HG02610 (cell line): ENCODE measurements around the gene CDC42BPG.

ENCODE experiments used
- ATAC-seq: cut with Tn5 transposase; IDR thresholded peaks from one replicate; pipeline ENCODE4 v1.9.1; 2021; ENCODE audit warnings: mild to moderate bottlenecking, moderate library complexity; ENCODE audit not compliant: unreplicated experiment

Gene CDC42BPG

DNA sequence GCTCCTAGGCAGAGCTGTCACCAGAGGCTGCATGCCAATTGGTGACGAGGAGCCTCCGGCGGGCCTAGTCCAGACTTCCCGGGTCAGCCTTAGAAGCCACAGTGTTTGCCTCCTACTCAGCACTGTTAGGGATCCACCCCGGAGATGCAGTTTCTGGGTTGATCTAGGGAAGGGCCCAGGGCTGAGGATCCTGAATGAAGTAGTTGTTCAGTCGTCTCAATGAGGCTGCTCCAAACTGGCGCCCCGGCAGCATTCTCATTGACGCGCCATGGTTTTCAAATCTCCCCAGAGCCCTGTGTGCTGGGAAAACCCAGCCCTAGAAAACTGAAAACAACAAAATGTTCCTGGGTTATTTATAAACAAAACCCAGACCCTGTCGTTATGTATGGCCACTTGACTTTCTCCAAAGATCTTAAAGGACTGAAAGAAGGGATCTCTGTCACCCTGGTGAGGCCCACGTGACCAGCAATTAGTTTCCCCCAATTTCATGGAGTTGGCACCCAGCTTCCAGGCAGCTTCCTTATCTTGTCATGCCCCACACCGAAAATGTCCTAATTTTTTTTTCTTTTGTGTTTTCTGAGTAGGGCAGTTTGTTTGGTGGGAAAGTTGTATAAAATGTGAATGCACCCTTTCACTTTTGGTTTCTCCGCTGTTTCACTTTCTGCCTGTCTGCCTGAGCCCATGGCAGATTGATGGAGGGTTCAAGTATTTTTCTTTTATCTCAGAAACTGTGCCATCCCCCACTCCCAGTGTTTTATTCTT is 36.0 kb upstream of the CDC42BPG start:
- ATAC-seq: no peak

DNA sequence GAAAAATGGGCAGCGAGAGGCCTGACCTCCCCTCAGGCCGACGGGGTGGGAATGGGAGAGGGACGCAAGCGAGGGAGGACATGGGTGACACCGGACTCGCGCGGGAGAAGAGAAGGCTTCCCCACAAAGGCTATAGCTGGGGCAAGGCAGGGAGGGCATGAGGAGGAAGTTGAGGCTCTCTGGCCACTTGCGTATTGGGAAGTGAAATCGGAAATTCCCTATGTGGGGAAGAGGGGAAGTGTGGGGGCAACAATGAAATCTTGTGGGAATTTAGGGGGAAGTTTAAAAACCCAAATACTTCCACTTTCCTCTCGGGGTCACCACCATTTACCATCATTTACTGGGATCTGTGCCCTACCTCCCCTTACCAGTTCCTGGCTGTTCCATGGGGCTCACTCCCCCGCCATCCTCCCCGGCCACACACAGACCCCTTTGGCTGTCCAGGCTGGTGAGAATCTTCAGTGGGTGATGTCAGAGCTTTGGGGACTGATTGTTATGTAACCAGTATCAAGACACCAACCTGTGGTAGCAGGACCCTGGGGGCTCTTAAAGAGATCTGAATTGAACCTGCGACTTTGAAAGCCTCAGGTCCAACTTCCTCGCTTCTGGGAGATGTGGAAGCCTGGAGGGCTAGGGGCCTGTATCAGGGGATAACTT is 34.9 kb upstream of the CDC42BPG start:
- no peak for ATAC-seq

DNA sequence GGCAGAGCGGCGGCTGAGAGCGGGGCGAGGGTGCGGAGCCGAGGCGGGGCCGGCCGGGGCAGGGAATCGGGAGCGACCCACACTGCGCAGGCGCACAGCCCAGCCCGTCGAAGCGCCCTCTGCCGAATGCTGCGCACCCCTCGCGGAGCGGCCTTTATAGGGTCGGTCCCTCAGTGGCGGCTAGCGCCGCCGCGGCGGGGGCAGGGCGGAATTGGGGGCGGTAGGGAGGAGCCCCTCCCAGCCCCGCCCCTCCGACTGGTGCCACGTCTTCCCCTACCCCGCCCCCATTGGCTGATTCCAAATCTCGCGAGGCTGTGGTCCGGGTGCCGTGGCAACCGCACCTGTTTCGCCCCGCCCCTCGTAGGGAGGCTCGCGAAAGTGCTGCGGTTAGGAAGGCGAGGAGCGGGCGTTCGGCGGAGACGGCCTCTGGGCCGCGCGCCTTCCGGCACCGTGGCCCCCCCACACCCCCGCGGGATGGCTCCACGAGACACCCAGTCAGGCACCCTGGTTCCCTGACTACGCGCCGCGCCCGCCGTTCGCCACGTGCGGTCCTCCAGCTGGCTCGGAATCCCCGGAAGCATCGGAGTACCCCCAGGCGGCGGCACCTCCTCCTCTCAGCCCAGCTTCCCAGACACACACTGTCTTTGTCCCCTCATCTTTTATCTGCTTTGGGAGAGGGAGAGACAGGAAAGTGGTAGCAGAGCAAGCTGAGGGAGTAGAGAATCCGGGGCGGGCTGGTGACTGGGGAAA is 34.2 kb upstream of the CDC42BPG start, which contains the start of gene EHD1:
EHD1 (minus strand) TSS at position 128 of the 750 bp plus-strand sequence. CDS start 157 bp downstream, outside the sequence.
- ATAC-seq: peak; percentile 62

DNA sequence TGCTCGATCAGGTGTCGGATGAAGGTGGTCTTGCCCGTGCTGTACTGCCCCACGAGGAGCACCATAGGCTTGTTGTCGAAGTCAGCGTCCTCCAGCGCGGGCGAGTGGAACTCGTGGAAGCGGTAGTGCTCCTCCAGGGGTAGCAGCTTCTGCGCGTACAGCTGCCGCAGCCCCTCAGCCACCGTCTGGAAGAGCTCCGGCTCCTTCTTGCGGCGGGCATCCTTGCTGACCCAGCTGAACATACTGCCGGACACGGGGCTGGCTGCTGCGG is 33.7 kb upstream of the CDC42BPG start:
- ATAC-seq: no peak

DNA sequence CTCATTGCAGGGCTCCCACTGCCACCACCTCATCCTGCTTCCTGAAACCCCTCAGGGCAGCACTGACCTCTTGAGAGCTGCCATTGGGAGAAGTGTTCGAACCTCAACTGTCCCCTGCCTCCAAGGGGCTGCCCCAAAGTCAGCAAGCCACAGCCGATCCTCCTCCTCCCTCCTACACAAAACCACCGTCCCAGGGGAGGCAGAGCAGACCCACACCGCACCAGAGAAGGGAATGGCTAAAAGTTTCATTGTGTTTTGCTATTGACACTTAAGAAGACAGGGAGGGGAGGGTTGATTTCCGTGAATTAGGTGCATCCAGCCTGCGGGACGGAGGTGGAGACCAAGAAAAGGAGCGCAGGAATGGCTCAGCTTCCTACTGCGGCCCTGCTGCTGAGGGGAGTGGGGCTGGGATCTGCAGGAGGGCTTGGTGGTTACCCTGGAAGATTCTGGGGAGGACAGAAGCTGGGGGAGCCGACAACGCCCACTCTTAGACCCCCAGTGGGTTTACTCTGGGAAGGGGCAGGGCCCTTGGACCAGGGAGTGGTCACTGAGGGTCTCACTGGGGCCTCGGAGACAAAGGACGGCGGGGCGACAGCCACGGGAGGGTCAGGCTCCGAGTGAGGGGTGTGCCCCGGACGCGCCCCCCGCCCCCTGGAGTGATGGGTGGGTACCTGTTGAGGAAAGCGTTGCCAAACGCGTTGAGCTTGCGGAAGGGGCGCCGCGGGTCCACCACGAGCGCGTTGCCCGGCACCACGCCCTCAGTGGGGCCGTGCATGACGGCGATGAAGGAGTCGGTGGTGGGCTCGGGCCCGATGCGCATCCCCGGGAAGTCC is 33.2 kb upstream of the CDC42BPG start:
- peak; percentile 4 for ATAC-seq

DNA sequence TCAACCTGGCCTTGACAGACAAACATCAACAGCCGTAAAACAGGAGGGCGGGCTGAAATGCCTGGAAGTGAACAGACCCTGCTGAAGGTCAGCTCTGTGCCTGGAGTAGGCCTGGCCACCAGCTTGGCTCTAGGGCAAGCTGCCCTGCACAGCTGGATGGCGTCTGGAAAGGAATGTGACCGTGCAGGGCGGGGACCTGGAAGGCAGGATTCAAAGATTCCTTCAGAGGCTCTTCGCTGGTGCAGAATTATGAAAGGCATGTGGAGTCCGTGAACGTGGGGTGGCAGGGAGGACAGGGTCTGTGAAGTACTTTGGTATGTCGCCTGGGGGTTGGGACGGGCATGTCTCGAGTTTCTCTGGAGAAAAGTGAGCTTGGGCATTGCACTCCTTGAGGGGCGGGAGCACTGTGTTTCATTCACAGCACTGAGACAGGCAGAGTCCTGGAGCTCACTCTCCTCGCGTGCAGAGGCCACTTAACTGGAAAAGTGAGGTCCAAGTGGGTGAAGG is 32.4 kb upstream of the CDC42BPG start:
- ATAC-seq: no peak

DNA sequence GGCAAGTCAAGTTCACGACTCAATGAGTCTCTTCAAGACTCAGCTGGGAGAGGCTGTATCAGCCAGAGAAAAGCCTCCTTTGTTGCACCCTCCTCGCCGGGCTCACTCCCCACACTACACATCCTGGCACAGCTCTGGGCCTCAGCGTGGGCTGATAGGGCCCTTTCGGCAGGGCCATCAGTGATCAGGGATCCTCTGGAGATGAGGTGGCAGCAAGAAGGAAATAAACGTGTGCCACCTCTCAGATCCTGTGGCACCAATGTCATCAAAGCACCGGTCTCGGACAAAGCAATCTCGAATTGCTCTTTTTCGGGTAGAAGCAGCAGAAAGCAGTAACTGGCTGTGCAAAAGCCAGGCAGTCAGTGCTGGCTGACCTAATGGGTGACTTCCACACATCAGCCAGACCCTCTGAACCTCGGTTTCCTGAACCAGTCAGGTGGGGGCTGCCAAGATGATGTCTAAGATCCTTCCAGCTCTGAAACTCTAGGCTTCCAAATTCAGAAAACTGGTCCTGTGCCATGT is 31.8 kb upstream of the CDC42BPG start:
- no peak for ATAC-seq

DNA sequence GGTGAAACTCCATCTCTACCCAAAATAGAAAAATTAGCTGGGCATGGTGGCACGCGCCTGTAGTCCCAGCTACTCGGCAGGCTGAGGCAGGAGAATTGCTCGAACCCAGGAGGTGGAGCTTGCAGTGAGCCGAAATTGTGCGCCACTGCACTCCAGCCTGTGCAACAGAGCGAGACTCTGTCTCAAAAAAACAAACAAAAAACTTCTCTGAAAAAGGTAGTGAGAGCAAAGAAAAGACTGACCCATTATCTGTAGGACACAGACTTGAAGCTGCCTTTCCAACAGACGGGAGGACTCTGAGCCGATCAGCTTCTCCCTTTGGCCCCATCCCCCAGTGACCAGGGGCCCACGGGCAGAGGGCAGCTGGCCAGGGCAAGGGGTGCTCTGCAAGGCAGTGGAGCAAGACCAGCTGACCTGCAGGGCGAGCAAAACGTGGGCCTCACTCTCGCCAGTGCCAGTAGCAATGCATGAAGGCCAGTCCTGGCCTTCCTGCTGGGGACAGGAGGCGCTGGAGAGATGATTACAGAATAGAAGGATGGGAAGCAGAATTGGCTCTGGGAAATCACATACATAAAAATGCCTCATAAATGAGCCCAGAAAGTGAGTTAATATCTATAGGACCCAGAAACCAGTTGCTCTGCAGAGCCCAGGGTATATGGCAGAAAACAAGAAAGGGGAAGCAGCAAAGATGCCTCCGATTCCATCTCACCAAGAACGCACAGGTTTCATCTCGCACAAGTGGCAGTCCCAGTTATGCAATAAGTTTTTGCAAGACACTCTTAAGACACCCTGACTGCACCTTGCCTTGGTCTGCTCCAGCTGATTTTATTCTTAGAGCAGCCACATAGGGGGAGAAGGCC is 31.1 kb upstream of the CDC42BPG start:
- ATAC-seq: no peak

DNA sequence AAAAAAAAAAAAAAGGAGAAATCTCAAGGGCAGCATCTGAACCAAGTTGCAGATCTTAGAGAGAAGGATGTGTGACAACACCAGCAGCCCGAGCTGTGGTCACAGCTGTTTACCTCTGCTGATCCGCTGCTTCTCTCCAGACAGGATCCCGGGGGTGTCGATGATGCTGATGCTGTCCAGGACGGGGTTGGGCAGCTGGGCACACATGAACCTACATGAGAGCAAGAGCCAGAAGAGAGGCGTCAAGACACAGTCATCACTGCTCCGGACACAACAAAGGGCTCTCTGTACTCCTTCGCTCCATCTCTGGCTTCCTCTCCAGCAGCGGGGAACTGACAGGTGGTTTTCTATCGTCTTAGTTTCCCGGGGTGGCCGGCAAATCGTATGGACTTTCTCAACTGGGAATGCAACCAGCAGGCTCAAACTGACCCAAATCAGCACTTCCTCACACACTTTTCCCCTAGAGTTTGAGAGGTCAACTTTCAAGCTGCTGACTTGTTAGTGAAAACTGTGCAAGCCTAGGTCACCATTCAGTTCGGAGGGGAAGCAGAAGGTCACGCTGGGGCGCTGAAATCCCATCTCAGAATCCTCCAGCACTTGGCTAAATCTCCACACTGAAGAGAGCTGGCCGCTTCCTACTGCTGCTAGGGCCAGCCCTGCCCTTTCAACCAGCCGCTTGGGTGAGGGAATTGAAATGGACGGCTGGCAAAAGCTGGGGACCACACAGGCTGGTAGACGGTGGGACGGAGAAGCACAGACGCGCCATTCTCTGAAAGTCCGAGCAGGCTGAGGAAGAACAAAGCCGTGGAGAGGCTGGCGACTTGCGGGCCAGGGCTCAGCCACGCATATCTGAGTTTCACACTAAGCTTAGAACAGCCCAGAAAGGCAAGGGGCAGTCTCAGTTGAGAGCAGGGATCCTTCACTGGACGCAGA is 30.1 kb upstream of the CDC42BPG start:
- ATAC-seq: no peak

DNA sequence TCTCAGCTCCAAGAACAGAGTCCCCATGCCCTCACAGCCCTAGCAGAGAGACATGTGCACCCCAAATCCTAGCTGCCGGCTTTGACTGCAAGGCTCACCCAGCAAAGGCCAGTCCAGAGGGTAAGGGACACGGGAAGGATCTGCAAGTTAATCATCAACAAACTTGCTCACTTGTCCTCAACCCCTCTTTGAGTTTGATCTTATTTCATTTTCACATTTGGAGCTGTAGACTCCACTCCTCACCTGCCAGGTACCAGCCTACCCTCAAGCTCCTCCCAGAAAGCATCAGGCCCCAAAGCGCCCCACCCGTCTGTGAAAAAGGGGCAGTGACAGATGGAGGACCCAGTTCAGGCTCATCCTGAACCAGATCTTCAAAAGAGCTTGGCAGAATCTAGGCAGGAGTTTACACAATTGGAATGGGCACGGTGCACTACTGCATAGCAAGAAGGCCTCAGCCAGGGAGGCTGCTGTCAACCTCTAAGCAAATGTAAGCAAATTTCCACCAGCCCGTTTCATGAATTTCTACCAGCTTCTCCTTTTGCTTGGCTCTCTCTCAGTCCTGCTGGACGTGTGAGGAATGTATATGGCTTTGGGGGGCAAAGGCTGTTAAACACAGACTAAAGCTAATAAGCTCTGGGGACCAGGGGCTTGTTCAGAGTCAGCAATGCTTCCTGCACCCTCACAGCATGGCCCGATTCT is 28.5 kb upstream of the CDC42BPG start:
- no peak for ATAC-seq

DNA sequence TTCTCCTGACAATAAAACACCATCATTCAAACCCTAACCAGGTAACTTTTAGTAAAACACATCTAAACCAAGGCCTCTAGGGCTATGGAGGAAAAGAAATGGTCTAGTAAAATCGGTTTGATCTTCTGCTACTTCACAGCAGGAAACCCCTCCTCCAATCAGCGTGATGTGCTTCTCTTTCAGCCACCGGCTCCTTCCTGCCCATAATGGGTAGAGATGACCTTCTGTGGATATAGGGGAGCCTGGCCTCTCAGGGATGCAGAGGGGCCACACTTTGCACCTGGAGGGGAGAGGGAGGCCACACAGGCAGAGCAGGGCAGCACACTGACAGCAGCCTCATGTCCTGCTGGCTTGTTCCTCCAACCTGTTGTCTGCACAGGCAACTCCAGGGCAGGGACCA is 27.0 kb upstream of the CDC42BPG start:
- no peak for ATAC-seq

DNA sequence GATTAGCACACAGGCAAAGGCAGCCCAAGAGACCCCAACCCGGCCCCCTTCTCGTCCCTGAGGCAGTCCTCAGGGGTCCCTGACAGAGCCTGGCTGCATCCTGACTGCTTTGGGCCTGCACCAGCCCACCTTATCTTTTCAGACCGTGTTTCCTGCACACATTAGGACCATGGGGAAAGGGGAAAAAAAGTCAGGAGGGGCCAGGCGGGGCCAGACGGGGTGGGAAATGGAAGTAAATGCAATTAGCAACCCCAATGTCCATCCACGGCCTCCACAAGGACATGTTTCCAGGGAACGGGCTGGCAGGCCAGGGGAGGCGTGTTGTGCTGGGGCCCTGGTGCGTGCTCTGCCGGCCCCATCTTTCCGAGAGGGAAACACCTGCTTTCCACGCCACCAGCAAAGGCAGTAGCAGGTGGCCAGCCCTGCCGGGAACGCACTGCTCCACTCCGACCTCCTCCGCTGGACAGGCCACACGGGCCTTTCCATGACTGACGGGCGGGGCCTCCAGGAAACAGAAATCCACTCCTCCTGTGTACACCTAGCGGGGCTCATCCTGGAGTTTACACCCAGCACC is 26.5 kb upstream of the CDC42BPG start:
- no peak for ATAC-seq

DNA sequence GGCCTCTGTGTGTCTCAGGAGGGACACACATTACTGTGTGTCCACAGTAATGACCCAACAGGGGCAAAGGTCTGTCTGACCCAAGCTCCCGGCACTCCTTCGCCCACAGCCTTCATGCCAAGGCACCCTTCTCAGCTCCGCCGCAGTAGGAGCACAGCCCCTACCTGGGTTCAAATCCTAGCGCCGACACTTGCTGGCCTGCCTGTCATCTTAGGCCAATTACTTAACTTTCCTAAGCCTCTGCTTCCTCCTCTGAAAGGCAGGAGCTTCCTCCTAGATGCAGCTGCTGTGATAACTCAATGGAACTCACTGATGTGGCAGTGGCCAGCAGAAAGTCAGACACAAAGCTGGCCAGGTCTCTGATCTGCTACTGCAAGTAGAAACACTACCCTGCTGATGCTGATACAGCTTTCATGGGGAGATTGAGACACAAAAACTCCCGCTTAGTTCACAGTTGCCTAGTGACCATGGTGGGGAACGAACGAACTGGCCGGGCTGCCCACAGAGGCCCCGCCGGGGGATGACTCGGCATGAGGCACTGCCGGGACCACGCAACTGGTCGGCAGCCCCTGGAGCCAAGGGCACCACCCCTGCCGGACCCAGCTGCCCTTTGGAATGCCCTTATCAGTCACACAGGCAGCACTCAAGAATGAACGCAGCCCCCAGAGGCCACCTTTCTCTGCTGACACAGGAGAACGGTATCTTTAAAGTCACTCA is 25.9 kb upstream of the CDC42BPG start:
- ATAC-seq: no peak

DNA sequence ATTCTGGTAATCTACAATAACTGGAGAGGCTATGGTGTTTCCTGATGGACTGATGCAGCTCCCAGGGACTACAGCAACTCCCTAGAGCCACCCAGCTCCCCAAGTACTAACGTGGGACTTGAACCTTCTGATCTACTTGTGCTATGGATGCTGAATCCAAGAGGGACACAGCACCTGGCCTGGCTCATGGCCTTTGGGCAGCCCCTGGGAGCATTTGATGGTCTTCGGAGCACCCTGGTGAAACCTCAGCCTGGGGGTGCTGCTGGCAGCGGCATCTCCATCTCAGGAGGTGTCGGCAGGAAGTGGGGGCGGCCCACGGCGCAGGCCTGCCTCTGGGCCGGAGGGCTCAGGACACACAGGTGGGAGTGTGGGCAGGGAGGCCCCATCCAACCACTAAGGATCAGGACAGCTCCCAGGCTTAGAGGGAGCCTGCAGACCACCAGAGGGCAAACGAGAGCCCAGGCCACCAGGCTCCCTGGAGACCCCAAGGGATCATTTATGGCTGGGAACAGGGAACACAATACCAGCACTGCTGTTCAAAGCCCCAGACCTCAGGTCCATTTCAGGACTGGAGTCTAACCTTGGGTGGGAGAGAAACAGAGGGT is 25.2 kb upstream of the CDC42BPG start:
- no peak for ATAC-seq

DNA sequence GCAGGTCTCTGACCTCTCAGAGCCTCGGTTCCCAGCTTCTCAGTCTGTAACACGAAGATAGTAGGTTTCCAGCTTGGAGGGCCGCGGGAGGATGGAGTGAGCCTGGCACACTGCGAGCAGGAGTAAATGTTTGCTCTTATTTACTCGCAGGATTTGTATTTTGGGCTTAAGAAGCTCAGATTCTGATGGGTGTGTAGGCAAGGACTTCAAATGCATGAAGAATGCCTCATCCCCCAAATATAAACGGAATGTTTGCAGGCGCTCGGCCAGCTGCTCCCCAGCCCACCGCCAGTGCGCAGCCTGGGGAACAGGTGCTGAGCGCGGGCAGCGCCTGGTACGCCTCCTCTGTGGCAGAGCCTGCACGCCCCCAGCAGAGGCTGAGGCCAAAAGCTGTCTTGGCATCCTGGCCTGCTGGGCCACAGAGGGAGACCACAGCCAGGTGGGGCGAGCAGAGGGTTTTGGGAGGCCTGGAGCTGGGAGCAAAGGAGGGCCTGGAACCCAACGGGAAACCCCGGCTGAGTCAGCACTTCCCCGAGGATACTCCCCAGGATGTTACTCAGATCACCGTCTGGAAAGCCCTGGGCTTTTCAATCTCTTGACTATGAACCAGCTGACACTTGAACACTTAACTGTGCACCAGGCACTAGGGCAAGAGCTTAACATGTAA is 24.6 kb upstream of the CDC42BPG start:
- no peak for ATAC-seq
